A673 (cell line): ENCODE results near the gene LILRA2. TPM values are rescaled to one million over a fixed set of nuclear protein-coding genes. Genes with fewer than 3 reads are reported as not detected.

Experiments
- BruUV-seq: library from RNA; stranded (reverse); fragments of 400-500 nt; replicated peaks from 2 replicates; lab custom pipeline; 2021; lab: Mats Ljungman, UMichigan
- CTCF ChIA-PET: fragments of 300-600 bp; sonication (Branson Sonifier 250); formaldehyde crosslinking; loops from one replicate; lab custom pipeline; 2022; ENCODE audit warnings: antibody characterized with exemption; lab: Charles Lee
- POLR2A ChIA-PET: fragments of 300-600 bp; sonication (Branson Sonifier 250); formaldehyde crosslinking; loops from one replicate; lab custom pipeline; 2022; ENCODE audit warnings: antibody characterized with exemption; ENCODE audit not compliant: low non-redundant PET; lab: Charles Lee
- DNase-seq: peaks from one replicate; pipeline ENCODE4 v3.0.0-alpha.2; 2015; ENCODE audit warnings: low spot score
- H3K27ac ChIP-seq: fragments of 200-600 bp; sonication (generic); 2 replicates; pipeline ENCODE4 v1.5.1; 2016; ENCODE audit warnings: mixed run types, low read depth, mild to moderate bottlenecking, mixed read lengths, antibody characterized with exemption, low read length; ENCODE audit not compliant: poor library complexity, severe bottlenecking
- H3K27me3 ChIP-seq: fragments of 200-600 bp; sonication (generic); replicated peaks from 2 replicates; pipeline ENCODE4 v1.6.1; 2017; ENCODE audit warnings: mixed run types, low read depth, mild to moderate bottlenecking, mixed read lengths, antibody characterized with exemption, low read length; ENCODE audit not compliant: insufficient read depth, poor library complexity
- H3K36me3 ChIP-seq: fragments of 200-600 bp; sonication (generic); 2 replicates; pipeline ENCODE4 v1.6.1; 2016; ENCODE audit warnings: mixed run types, mild to moderate bottlenecking, mixed read lengths, antibody characterized with exemption, low read length; ENCODE audit not compliant: insufficient read depth, poor library complexity, severe bottlenecking
- H3K4me1 ChIP-seq: fragments of 200-600 bp; sonication (generic); 2 replicates; pipeline ENCODE4 v1.6.1; 2017; ENCODE audit warnings: mixed run types, mild to moderate bottlenecking, mixed read lengths, antibody characterized with exemption, low read length; ENCODE audit not compliant: insufficient read depth, poor library complexity, severe bottlenecking
- H3K4me3 ChIP-seq: fragments of 200-600 bp; sonication (generic); 2 replicates; pipeline ENCODE4 v1.5.1; 2016; ENCODE audit warnings: low read depth, mixed run types, mild to moderate bottlenecking, mixed read lengths, low read length; ENCODE audit not compliant: poor library complexity, severe bottlenecking
- H3K9me3 ChIP-seq: fragments of 200-600 bp; sonication (generic); 2 replicates; pipeline ENCODE4 v1.6.1; 2016; ENCODE audit warnings: mixed run types, low read depth, mild to moderate bottlenecking, mixed read lengths, antibody characterized with exemption, low read length; ENCODE audit not compliant: poor library complexity, severe bottlenecking
- EZH2 ChIP-seq: fragments of 200-600 bp; sonication (generic); IDR thresholded peaks from 2 replicates; pipeline ENCODE4 v1.6.1; 2017; ENCODE audit warnings: borderline replicate concordance, low read depth, mild to moderate bottlenecking, mixed read lengths, antibody characterized with exemption, low read length; ENCODE audit not compliant: poor library complexity, severe bottlenecking
- intact Hi-C: fragments of 100-400 bp; cut with micrococcal nuclease; formaldehyde crosslinking; loops from one replicate; pipeline ENCODE4 v1.10.0; 2022; ENCODE audit not compliant: unreplicated experiment
- total RNA-seq: library from RNA; stranded (reverse); gene quantifications from 2 replicates; pipeline ENCODE4 v1.2.3, GENCODE V29; 2021
- TF ChIP-seq, protein P1 (sequence below): fragments of 300-800, 200-600 bp; sonication (generic); conservative IDR thresholded peaks from 2 replicates; pipeline ENCODE4 v1.5.1; 2017; ENCODE audit warnings: low read depth, mild to moderate bottlenecking, antibody characterized with exemption, low read length, moderate library complexity, mixed read lengths

LILRA2 gene
- total RNA-seq, 1 experiment from 2014 or later: not detected

DNA sequence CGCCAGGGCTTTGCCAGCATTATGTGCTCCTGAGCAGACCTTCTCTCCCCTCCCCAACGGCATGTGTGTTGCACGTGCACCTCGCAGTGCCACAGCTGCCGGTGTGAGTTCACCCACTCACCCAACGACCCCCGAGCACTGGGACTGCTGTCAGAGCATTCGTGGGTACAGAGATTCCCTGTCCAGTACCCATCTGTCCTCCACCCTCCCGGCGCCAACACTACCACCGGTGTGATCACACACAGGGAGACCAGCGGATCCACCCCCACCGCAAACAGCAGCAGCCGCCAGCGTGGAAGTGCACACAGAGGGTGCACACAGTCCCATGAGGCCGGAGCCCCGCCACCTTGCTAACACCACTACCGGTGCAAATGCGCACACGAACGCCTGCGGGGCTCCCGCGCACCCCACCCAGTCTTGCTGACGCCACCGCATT lies 35.8 kb downstream of the LILRA2 start:
- no peak for DNase-seq
- intact Hi-C loops: no loop called here
- Histone ChIP-seq H3K27ac (no peak overlapping the region), H3K27me3 (peaks cover 8% of the 10 kb centered on the region), H3K36me3 (no peaks in the 10 kb centered on the region), H3K4me3 (no peak overlapping the region), H3K9me3 (no peaks in the 10 kb centered on the region), H3K4me1 (no peaks in the 10 kb centered on the region)
- POLR2A ChIA-PET: no interaction called here
- no TSS peak for BruUV-seq
- CTCF ChIA-PET: no interaction called here
- TF ChIP-seq, protein P1, sequence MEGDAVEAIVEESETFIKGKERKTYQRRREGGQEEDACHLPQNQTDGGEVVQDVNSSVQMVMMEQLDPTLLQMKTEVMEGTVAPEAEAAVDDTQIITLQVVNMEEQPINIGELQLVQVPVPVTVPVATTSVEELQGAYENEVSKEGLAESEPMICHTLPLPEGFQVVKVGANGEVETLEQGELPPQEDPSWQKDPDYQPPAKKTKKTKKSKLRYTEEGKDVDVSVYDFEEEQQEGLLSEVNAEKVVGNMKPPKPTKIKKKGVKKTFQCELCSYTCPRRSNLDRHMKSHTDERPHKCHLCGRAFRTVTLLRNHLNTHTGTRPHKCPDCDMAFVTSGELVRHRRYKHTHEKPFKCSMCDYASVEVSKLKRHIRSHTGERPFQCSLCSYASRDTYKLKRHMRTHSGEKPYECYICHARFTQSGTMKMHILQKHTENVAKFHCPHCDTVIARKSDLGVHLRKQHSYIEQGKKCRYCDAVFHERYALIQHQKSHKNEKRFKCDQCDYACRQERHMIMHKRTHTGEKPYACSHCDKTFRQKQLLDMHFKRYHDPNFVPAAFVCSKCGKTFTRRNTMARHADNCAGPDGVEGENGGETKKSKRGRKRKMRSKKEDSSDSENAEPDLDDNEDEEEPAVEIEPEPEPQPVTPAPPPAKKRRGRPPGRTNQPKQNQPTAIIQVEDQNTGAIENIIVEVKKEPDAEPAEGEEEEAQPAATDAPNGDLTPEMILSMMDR: no peak
- TF ChIP-seq EZH2: no peak

DNA sequence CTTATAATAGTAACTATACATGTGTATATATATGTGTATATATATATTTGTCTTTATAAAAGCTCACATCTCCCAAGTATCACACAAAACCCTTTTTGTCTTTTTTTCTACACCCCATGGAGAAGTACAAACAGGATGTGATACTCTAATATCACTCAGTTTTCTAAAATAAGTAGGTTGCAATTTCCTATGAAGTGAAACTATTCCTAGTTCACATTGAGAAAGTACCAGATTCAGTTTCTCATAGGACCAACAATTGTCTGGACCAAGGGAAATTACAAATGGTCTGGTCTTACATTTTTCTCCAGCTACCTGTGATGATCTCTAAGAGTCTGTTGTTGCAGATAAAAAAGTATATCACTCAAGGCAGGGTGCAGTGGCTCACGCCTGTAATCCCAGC lies 38.8 kb downstream of the LILRA2 start:
- intact Hi-C loops: no loop called here
- no peaks in the 10 kb centered on the region for H3K9me3 ChIP-seq
- POLR2A ChIA-PET: no interaction called here

DNA sequence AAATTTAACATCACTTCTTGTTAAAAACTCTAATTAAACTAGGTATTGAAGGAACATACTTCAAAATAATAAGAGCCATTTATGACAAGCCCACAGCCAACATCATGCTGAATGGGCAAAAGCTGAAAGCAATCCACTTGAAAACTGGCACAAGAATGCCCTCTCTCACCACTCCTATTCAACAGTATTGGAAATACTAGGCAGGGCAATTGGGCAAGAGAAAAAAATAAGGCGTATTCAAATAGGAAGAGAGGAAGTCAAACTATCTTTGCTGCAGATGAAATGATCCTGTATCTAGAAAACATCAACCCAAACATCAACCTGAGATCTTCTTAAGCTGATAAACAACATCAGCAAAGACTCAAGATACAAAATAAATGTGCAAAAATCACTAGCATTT lies 41.1 kb downstream of the LILRA2 start:
- Histone ChIP-seq H3K36me3 (no peaks in the 10 kb centered on the region), H3K9me3 (no peaks in the 10 kb centered on the region), H3K4me1 (no peaks in the 10 kb centered on the region), H3K4me3 (no peak overlapping the region), H3K27ac (no peak overlapping the region), H3K27me3 (no peaks in the 10 kb centered on the region)
- intact Hi-C loops: no loop called here
- no TSS peak for BruUV-seq
- TF ChIP-seq EZH2: no peak
- TF ChIP-seq, protein P1: no peak
- no peak for DNase-seq
- ChIA-PET CTCF (no interaction called here), POLR2A (no interaction called here)

More for the DNA sequence above, 38.8 kb downstream of the LILRA2 start:
- no peak overlapping the region for H3K4me3 ChIP-seq
- no peaks in the 10 kb centered on the region for H3K36me3 ChIP-seq
- TF ChIP-seq, protein P1: no peak
- TF ChIP-seq EZH2: no peak
- CTCF ChIA-PET: no interaction called here
- BruUV-seq: no TSS peak
- H3K27me3 ChIP-seq: no peaks in the 10 kb centered on the region
- H3K27ac ChIP-seq: no peak overlapping the region
- DNase-seq: no peak
- H3K4me1 ChIP-seq: no peaks in the 10 kb centered on the region
